Stimulated activated CD4-positive, alpha-beta T cell treated with anti-CD3 and anti-CD28 coated beads, Interleukin-1b, Interleukin-23, amount 100 ng/mL, for 24 hours (primary cell): ENCODE measurements around the gene SUMO3.

ENCODE experiments used
- DNase-seq, 4 experiments: peaks; one replicate each; pipeline ENCODE4 v3.0.0-alpha.2; 2020; ENCODE audit warnings: low read depth in 4 of 4, low spot score in 1 of 4

SUMO3 gene

GRCh38 chr21:44780767-44781459, 36.9 kb downstream of the SUMO3 start:
- no peak for DNase-seq

DNA sequence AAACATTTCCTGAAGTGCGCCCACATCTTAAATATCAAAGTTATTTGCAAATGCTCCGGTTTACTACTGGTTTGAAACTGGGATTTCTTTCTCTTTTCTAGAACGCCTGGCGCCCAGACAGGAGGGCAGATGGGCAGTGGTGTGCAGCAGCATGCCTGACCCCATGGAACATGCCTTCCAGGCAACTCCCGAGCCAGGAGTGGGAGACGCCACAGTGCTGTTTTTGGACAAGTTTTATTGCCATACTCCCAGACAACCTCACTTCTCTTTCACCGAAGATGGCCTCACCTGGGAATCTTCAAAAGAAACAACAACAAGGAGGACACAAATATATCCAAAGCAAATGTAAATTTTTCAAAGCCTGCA, 37.7 kb downstream of the SUMO3 start:
- no peak for DNase-seq

DNA sequence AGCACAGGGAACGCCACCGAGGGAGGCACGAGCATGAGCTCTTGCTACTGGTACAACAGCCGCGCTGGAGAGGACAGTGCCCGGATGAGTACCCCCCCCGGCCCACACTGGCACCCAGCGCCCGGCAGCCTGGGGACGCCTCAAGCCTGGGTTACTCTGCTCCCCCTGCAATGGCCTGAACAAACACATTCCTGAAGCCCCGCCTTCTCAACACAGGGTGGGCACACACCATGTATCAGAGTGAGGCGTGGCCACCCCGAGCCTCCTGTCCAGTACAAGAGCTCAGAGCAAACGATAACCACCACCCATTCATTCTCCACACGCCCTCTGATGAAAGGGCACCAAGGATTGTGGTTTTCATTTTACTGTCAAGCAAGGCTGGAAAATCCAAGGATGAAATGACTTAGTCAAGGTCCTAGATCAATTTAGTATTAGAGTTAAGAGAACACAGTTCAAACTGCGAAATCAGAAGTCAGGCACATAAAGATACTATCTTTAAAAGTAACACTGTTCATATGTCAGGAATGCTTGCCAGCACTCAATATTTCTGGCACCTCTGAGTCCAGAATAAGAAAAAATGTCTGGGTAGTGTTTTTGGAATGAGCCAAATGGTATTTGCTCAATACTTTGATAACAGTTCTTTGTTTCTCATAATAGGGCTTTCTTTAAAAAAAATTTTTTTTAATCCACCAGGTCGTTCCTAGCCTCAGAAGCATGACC, 38.3 kb downstream of the SUMO3 start:
- DNase-seq = no peak

GRCh38 chr21:44778983-44779382, 38.9 kb downstream of the SUMO3 start:
- no peak for DNase-seq

DNA sequence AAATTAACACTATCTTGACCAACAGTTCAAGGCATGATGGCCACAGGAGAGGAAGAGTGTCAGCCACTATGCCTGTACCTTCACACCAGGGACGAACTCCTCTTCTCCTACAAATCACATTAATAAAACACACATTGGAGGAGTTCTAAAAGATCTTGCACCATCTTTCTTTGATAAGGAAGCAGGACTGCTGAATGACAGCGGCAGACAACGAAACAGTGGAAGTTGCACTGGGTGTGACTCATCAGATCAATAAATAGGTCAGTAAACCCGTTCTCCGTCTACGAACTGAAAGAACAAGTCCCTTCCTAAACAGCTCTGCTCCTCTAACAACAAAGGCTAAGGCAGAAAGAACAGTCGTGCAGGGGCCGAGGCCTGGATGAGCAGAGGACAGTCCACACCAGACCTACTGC, 39.4 kb downstream of the SUMO3 start:
- no peak for DNase-seq

GRCh38 chr21:44778094-44778493, 39.8 kb downstream of the SUMO3 start:
- no peak for DNase-seq

- no peak for DNase-seq
These were observed 42.9 kb downstream of the SUMO3 start for GRCh38 chr21:44774972-44775371.

DNA sequence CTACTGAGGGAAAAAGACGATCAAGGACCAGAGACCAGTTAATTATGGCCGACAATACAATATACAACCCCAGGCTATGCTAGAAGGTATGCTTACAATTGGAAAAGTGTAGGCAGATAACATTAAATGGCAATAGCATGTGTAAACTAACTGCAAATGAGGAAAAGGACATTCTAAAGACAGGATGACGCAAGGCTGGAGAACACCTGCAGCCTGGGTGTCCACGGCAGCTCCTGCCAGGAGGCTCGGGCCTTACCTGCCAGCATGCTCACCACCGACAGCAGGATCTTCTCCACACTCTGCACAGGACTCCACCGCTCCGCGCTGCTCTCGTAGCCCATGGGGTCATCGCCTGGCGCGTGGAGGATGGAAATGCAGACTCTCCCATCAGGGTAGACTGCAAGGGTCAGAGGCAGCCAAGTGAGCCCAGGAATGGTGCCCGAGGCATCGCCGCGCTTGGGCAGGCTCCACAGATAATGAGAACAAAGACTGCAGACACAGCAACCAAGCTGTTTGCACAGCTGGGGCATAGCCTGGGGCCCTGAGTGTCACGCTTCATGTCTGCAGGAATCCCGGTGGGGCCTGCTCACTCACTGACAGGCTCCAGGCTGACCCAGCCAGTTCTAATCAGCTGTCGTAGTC, 44.5 kb downstream of the SUMO3 start:
- DNase-seq = no peak

DNA sequence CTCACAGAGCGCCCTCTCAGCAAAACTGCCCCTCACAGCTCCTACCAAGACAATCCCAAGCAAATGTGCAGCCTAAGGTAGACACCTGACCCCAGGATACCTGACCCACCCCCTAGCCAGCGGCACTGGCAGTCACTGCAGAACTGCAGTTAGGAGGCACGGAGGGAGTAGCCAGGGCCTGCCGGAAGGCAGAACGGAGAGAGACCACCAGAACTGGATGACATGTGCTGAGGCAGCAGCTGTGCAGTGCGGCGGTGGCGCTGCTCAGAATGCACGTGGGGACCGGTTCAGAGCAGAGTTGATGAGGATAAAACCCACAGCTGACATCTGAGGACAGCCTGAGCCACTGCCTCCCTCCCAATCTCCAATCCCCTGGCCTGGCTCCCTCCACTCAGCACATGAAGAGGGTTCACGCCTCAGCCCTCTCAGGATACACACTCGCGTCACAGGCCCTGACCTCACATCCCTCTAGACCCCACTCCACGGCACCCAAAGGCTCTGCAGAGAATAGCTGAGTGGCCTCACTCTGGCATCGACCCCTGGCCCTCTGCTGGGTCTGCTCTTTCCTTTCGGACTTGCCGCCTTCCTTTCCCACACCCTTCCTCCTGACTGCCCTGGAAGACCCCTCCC, 45.9 kb downstream of the SUMO3 start:
- DNase-seq = no peak

GRCh38 chr21:44767834-44768831, 49.7 kb downstream of the SUMO3 start:
- no peak for DNase-seq

DNA sequence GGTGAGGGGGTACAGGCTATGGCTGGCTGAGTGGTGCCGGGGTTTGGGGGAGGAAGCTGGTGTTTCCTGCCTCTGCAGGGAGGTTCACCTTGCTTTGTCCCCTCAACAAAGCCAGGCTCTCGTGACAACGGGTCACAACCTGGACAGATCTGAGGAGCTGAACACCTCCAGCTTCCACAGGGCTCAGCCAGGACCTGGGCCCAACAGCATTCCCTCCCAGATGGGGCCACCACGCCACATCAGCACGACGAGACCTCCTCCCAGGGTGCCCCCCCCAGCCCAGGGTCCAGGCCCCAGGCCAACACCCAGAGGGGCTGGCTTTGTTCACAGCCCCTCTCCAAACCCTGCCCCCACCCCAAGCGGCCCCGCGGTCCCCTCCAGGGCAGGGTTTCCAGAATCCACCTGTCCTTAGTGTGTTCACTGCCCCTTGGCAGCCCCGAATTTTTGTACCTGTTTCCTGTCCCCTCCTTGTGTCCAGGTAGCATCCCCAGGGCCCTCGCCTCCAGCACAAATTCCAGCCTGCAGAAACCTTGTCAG, 51.0 kb downstream of the SUMO3 start:
- no peak for DNase-seq

DNA sequence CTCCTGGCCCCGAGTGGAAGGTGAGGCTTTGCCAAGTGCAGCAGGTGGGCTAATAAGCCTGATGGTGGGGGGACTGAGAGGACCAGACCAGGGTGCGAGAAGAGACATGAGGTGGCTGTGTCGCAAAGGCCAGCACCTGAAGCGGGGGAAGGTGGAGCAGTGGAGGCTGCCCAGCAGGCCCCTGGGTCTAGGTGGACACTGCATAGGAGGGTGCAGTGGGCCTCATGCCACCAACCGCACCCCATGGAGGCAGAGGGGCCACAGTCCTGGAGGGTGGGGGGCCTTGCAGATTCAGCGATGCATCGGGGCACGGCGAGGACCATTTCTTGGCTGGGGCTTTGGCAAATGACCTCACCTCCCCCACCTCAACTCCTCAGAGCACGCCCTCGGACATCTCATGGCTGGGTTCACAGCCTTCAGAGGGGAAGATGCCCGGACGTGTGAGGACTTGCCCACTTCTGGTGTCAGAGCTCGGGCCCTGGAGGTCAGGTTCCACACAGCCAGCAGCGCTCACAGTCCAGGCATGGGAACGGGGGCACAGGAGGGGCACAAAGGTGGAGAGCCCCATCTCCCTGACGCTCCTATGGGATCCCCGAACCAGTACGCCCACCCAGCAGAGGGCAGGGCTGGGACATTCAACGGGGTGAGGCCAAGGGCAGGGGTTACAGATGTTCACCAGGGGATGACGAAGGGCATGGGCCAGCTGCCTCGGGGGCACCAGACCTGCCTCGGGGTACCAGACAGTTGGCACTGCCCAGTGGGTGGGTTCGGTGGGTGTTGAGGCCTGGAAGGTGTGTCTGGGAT, 51.6 kb downstream of the SUMO3 start:
- DNase-seq = no peak

DNA sequence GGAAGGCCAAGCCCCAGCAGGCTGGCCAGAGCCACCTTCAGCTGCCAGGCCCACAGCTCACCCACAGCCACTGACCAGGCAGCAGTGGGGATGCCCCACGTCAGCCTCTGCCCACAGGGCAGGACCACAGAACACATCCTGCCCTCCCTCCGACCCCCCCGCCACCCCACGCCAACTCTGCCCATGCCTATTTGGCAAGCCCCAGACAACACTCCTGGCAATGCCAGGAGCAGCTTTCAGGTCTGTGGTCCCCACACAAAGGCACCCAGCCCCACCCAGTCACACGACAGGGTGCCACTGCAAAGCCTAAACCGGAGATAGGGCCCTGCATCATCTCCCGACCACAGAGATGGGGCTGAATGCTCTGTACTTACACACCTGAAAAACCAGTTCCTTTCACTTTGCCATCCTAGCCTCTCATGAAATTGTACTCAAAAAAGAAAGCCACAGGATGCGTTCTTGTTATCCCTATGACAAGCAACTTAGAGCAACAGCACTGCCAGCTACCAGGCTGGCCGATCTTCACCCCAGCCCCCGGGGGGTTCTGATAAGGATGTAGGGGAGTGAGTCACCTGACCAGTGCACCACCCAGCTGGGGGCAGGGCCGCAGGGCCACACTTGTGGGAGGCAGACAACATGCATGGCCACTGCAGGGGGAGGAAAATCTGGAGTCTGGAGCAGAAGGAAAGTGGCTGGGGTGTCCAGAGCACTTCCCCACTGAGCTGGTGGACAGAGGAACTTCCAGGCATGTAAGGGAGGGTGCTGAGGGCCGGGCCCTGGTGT, 52.4 kb downstream of the SUMO3 start:
- DNase-seq = no peak

GRCh38 chr21:44764319-44765230, 53.3 kb downstream of the SUMO3 start:
- DNase-seq = no peak

DNA sequence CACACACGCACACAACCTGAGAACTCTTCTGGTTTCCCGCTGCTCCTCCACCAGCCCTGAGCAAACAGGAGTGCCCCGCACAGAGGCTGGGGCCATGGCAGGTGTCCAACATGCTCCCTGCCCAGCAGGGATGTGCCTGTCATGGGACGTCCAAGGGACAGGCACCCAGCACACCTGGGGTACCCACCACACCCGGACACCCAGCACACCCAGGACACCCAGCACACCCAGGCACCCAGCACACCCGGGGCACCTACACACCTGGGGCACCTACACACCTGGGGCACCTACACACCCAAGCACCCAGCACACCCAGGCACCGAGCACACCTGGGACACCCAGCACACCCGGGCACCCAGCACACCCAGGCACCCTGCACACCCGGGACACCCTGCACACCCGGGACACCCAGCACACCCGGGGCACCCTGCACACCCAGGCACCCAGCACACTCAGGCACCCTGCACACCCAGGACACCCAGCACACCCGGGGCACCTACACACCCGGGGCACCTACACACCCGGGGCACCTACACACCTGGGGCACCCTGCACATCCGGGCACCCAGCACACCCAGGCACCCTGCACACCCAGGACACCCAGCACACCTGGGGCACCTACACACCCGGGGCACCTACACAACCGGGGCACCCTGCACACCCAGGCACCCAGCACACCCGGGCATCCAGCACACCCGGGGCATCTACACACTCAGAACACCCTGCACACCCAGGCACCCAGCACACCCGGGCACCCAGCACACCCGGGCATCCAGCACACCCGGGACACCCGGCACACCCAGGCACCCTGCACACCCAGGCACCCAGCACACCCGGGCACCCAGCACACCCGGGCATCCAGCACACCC, 54.2 kb downstream of the SUMO3 start:
- no peak for DNase-seq

- no peak for DNase-seq
These were observed 54.8 kb downstream of the SUMO3 start for GRCh38 chr21:44763050-44763378.
